HG03025 (cell line): ENCODE data around the gene HK3.
"Not testable (repeated sequence)": the region's sequence is repeated elsewhere in the genome, so short reads cannot be mapped to it uniquely, and the experiment has no call there.

Experiments
- ATAC-seq: cut with Tn5 transposase; IDR thresholded peaks from one replicate; pipeline ENCODE4 v1.9.1; 2021; ENCODE audit warnings: mild to moderate bottlenecking, moderate library complexity; ENCODE audit not compliant: unreplicated experiment, low FRiP score

Gene HK3

DNA sequence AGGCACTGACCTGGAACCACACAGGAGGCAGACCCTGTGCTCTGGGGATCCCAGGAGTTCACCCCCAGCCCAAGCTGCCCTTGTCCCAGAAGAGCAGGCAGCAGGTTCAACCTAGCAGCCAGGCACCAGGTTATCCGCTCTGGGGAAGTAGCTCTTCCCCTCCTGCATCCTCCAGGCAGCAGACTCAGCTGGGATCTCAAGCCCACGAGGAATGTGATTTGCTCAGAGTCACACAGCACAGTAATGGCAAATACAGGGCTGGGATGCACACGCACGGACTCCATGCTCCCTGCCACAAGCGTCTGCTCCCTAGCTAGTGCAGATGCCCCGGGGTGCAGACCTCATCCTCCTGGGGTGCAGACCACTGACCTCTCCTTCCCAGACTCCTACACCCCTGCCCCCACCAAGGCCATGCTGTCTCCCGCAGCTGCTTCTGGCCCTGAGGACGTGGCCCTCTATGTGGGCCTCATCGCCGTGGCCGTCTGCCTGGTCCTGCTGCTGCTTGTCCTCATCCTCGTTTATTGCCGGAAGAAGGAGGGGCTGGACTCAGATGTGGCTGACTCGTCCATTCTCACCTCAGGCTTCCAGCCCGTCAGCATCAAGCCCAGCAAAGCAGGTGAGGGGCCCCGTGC is 25.5 kb downstream of the HK3 start:
- no peak for ATAC-seq

- ATAC-seq, result not testable (repeated sequence)
These were observed 26.1 kb downstream of the HK3 start for GRCh38 chr5:176873011-176873410.

DNA sequence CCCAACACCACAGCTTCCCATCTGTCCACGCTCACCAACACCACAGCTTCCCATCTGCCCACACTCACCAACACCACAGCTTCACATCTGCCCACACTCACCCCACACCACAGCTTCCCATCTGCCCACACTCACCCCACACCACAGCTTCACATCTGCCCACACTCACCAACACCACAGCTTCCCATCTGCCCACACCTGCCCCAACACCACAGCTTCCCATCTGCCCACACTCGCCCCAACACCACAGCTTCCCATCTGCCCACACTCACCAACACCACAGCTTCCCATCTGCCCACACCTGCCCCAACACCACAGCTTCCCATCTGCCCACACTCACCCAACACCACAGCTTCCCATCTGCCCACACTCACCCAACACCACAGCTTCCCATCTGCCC is 26.6 kb downstream of the HK3 start:
- ATAC-seq, result not testable (repeated sequence)

DNA sequence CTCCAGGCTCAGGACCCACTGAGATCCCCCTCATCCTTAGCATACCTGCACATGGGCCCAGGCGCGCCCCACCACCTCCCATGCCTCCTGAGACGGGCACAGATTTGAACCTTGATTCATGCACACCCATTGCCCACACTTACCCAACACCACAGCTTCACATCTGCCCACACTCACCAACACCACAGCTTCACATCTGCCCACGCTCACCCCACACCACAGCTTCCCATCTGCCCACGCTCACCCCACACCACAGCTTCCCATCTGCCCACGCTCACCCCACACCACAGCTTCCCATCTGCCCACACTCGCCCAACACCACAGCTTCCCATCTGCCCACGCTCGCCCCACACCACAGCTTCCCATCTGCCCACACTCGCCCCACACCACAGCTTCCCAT is 28.5 kb downstream of the HK3 start:
- ATAC-seq, result not testable (repeated sequence)

- ATAC-seq, result no peak
These were observed 29.0 kb downstream of the HK3 start for GRCh38 chr5:176870110-176870591.

DNA sequence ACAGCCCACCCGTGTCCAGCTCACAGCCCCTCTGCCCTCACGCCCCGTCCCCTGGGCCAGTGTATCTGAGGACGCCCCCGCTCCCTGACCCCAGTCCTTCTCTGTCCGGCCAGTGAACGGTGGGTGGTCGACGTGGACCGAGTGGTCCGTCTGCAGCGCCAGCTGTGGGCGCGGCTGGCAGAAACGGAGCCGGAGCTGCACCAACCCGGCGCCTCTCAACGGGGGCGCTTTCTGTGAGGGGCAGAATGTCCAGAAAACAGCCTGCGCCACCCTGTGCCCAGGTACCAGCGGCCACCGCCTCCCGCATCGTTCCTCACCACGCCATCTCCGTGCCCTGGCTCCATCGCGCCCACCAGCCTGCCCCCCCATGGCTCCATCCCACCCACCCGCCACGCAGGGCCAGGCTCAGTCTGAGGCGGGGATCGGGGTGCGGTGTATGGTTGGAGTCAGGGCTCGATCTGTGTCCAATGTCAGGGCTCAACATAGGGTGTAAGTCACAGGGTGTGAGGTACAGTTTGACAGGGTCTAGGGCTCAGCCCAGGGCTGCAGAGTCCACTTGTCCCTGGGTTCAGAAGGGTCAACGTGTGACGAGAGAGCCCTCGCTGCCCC is 29.5 kb downstream of the HK3 start:
- no peak for ATAC-seq

DNA sequence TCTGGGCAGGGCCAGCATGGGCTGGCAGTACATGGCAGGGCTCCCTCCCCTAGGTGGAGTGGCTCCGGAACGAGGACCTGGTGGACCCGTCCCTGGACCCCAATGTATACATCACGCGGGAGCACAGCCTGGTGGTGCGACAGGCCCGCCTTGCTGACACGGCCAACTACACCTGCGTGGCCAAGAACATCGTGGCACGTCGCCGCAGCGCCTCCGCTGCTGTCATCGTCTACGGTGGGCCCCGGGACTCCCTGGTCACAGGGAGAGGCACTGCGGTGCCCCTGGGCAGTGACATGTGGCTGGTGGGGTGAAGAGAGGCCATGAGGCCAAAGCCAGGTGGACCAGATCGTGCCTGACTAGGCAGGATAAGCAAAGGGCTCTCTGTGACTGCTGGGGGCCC is 30.4 kb downstream of the HK3 start:
- no peak for ATAC-seq

DNA sequence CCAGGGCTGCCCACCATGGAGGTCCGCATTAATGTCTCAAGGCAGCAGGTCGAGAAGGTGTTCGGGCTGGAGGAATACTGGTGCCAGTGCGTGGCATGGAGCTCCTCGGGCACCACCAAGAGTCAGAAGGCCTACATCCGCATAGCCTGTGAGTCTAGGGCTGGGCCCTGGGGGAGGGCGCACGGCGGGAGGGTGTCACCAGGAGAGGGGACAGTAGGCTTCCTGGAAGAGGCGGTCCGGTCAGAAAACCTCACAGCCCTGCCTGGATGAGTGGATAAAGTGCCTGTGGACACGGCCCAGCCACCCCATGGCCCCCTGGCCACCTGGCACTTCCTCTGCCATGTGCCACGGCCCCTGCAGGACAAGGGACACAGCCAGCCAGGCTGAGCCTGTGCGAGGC is 31.0 kb downstream of the HK3 start:
- ATAC-seq, result no peak

DNA sequence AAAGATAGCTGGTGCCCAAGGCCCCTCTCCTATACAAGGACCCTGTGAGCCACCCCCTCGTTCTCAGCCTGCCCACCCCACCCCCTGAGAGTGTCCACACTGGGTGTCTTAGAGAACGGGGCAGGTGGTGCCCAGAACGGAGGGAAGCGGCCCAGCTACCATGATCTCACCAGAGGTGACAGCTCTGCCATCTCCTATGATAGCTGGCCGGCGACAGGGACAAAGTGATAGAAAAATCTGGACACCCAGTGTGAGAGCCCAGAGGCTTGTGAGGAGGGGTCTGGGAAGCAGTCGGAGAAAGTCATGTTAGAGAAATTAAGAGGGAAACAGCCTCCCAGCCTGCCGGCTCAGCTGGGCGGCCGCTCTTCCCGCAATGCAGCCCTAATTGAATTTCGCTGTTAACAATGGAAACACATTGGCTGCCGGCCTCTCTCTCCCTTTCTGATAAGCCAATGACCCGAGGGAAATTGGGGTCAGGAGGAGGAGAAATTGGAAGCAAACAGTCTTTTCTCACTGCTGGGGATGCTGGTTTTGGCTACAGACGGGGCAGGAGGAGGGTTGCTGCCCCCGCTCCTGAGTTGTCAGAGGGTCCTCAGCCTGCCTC is 32.3 kb downstream of the HK3 start:
- ATAC-seq, result no peak

GRCh38 chr5:176865964-176866363 is 33.2 kb downstream of the HK3 start:
- ATAC-seq, result no peak

DNA sequence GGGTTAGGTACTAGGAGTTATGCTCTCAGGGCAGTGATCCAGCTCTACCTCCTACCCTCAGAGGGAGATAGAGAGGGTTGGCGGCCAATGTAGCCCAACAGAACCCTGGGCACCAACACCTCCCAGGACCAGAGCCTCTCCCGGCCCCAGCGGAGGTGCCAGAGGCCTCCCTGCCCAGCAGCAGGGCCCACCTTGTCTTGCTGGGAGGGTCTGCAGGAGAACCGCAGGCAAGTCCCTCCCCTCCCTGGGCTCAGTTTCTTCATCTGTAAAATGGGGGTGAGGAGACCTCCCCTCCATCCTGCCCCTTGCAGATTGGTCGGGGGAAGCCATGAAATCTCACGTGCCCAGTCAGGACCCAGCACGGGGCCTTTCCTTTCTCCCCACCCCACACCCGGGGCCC is 34.4 kb downstream of the HK3 start:
- ATAC-seq, result no peak

DNA sequence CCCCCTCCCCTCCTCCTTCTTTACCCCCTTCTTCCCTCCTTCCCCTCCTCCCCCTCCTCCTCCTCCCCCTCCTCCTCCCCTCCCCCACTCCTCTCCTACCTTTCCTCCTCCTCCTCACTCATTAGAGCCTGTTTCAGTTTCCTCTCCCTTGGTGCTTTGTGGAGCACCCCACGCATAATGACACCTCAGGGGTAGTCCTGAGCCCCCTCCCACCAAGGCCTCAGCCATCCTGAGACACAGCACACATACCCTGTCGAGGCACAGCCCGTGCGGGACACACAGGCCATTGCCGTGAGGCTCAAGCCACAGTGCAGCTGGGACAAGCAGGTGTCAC is 35.4 kb downstream of the HK3 start:
- no peak for ATAC-seq

GRCh38 chr5:176863041-176863764 is 35.9 kb downstream of the HK3 start:
- ATAC-seq, result no peak

DNA sequence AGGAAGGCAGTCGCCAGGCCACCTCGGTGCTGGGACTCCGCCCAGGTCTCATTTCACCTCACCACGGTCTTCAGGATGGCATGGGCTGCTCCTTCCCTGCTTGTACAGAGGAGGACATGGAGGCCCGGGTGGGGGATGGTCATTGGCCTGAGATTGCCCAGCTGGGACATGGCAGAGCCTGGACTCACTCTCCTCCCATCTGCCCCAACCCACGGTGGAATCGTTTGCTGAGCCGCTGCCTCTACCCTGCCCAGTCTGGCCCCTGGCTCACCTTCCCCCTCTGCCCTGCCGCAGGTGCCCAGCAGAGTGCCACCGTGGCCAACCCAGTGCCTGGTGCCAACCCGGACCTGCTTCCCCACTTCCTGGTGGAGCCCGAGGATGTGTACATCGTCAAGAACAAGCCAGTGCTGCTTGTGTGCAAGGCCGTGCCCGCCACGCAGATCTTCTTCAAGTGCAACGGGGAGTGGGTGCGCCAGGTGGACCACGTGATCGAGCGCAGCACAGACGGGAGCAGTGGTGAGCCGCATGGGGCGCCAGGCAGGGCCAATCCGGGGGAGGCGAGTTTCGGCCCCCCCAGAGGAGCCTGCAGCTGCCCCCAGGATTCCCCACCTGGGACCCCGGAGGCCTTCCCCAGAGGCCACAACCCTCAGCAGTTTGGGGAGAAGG is 36.7 kb downstream of the HK3 start:
- no peak for ATAC-seq

DNA sequence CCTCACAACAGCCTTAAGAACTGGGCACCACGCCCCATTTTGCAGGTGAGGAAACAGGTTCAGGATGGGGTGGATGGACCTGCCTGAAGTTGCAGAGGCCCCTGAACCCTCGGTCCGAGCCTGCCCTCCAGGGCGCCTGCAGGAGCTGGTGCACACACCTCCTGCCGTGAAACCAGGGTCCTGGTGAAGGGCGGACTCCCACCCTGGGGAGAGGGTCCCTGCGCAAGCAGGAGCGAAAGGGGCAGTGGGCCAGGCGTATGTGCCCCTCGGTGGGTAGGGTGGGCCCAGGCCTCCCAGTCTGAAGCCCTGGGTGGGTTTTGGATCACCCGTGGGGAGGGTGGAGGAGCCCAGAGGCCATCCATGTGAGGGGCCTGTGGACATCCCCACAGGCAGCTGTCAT is 37.9 kb downstream of the HK3 start:
- no peak for ATAC-seq

- ATAC-seq, result no peak
These were observed 38.8 kb downstream of the HK3 start for GRCh38 chr5:176860381-176860780.

DNA sequence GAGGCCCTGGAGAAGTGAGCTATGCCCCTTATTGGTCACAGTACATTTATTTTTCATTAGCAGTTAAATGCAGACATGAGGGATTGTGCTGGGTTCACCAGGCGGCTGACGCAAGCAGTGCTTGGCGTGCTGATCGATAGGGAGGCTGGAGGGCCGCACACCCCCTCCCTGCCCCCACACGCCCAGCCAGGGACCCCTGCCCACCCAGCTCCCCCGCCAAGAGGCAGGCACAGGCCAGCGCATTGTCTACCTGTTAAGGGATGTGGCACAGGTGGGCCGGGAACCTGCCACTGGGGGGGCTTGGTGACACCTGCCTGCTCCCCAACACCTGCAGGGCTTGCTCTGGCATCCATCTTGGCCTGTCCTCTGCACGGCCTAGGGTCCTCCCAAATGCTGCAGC is 39.2 kb downstream of the HK3 start:
- ATAC-seq, result no peak

- no peak for ATAC-seq
These were observed 41.3 kb downstream of the HK3 start for GRCh38 chr5:176857894-176858273.

- ATAC-seq, result no peak
These were observed 41.8 kb downstream of the HK3 start for GRCh38 chr5:176857216-176857893.

DNA sequence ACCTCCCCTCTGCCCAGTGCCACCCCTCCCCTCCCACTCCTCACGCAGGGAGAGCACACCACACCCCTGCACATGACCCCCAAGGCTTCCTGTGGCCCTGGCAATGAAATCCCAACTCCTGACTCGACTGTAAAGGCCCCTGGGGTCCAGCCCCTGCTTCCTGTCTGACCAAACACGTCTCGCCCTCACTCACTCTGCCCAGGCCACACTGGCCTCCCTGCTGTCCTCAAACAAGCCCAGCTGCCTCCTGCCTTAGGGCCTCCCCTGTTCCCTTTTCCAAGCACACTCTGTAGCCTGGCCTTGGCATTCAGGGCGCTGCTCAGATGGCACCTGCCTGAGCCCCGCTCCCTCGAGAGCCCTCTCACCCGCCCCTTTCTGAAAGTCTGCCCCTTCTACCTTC is 42.4 kb downstream of the HK3 start:
- no peak for ATAC-seq

DNA sequence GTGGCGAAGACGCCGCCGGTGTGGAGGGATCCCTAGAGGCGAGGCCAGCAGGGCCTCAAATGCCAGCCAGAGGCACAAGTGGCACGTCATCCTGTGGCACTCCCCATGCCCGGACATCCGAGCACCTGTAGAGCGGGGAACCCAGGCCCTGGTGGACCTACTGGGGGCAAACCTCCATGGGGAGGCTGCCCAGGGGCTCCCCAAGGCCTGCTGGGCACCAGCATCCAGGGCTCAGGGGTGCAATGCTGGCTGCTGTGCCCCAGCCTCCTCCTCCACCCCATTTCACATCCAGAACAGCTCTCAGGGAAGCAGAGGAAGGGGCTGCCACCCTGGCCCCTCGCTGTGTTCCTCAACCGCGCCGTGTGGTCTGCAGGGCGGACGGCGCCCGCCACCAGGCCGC is 43.5 kb downstream of the HK3 start:
- no peak for ATAC-seq
